Neural cell (in vitro differentiated cells): ENCODE measurements around the gene MAGI1. TPM values are rescaled to one million over a fixed set of nuclear protein-coding genes. Genes with fewer than 3 reads are reported as not detected.

Source experiments
- H2AFZ ChIP-seq: fragments of 200-600, 300-800 bp; sonication (generic), shearing (Covaris generic); 2 replicates; pipeline ENCODE4 v1.6.0; 2014; ENCODE audit warnings: low read depth, mild to moderate bottlenecking, antibody characterized with exemption, low read length, moderate library complexity
- H3F3A ChIP-seq: fragments of 200-600 bp; shearing (Covaris generic); 2 replicates; pipeline ENCODE4 v1.6.1; 2016; ENCODE audit warnings: mild to moderate bottlenecking, moderate library complexity, mixed read lengths, antibody characterized with exemption, low read length; ENCODE audit not compliant: insufficient read depth, poor library complexity, severe bottlenecking
- H3K27ac ChIP-seq: fragments of 200-600, 300-800 bp; sonication (generic), shearing (Covaris generic); 2 replicates; pipeline ENCODE4 v1.5.1; 2014; ENCODE audit warnings: mild to moderate bottlenecking, low read length, moderate library complexity
- H3K27me3 ChIP-seq: fragments of 300-800, 200-600 bp; sonication (generic), shearing (Covaris generic); 2 replicates; pipeline ENCODE4 v1.6.0; 2014; ENCODE audit warnings: mild to moderate bottlenecking, low read depth, low read length, moderate library complexity; ENCODE audit not compliant: insufficient read depth
- H3K36me3 ChIP-seq: fragments of 300-800, 200-600 bp; sonication (generic), shearing (Covaris generic); 2 replicates; pipeline ENCODE4 v1.5.1; 2014; ENCODE audit warnings: mild to moderate bottlenecking, antibody characterized with exemption, low read length, moderate library complexity; ENCODE audit not compliant: insufficient read depth
- H3K4me2 ChIP-seq: fragments of 300-800, 200-600 bp; sonication (generic), shearing (Covaris generic); 2 replicates; pipeline ENCODE4 v1.6.0; 2014; ENCODE audit warnings: mild to moderate bottlenecking, low read length
- H3K4me3 ChIP-seq: fragments of 300-800, 200-600 bp; sonication (generic), shearing (Covaris generic); 2 replicates; pipeline ENCODE4 v1.5.1; 2014; ENCODE audit warnings: mild to moderate bottlenecking, low read length, moderate library complexity
- H3K79me2 ChIP-seq: fragments of 200-600 bp; shearing (Covaris generic); replicated peaks from 2 replicates; pipeline ENCODE4 v1.6.0; 2014; ENCODE audit warnings: mild to moderate bottlenecking, low read length, moderate library complexity; ENCODE audit not compliant: insufficient read depth
- H3K9ac ChIP-seq: fragments of 300-800, 200-600 bp; sonication (generic), shearing (Covaris generic); 2 replicates; pipeline ENCODE4 v1.6.1; 2016; ENCODE audit warnings: mild to moderate bottlenecking, low read length, mixed read lengths
- H3K9me2 ChIP-seq: fragments of 200-600 bp; shearing (Covaris generic); 2 replicates; pipeline ENCODE4 v1.6.1; 2016; ENCODE audit warnings: mild to moderate bottlenecking, low read length, mixed read lengths; ENCODE audit not compliant: insufficient read depth
- H3K9me3 ChIP-seq: fragments of 200-600, 300-800 bp; sonication (generic), shearing (Covaris generic); 2 replicates; pipeline ENCODE4 v1.6.1; 2016; ENCODE audit warnings: mild to moderate bottlenecking, mixed run types, low read length, moderate library complexity, mixed read lengths
- H4K20me1 ChIP-seq: fragments of 200-600 bp; shearing (Covaris generic); 2 replicates; pipeline ENCODE4 v1.6.1; 2016; ENCODE audit warnings: mild to moderate bottlenecking, mixed run types; ENCODE audit not compliant: insufficient read depth
- EP300 ChIP-seq: fragments of 450-650 bp; conservative IDR thresholded peaks from 2 replicates; pipeline ENCODE4 v1.6.1; 2014; ENCODE audit warnings: antibody characterized with exemption, mild to moderate bottlenecking, moderate library complexity; ENCODE audit not compliant: poor library complexity, severe bottlenecking
- EZH2 ChIP-seq: fragments of 200-600, 300-800 bp; shearing (Covaris generic), sonication (generic); IDR thresholded peaks from 2 replicates; pipeline ENCODE4 v1.6.1; 2014; ENCODE audit warnings: antibody characterized with exemption, low read length, borderline replicate concordance, mild to moderate bottlenecking; ENCODE audit not compliant: insufficient read depth, poor library complexity, severe bottlenecking
- MXI1 ChIP-seq: fragments of 450-650 bp; conservative IDR thresholded peaks from 2 replicates; pipeline ENCODE4 v1.6.1; 2014; ENCODE audit warnings: antibody characterized with exemption, mild to moderate bottlenecking; ENCODE audit not compliant: poor library complexity, severe bottlenecking
- POLR2AphosphoS5 ChIP-seq: IDR thresholded peaks from 2 replicates; pipeline ENCODE4 v1.6.1; 2012
- RAD21 ChIP-seq: fragments of 450-650 bp; conservative IDR thresholded peaks from 2 replicates; pipeline ENCODE4 v1.6.1; 2014; ENCODE audit warnings: antibody characterized with exemption, mild to moderate bottlenecking, moderate library complexity
- SMC3 ChIP-seq: fragments of 450-650 bp; conservative IDR thresholded peaks from 2 replicates; pipeline ENCODE4 v1.6.1; 2014; ENCODE audit warnings: antibody characterized with exemption, mild to moderate bottlenecking, moderate library complexity; ENCODE audit not compliant: poor library complexity
- TAF1 ChIP-seq: IDR thresholded peaks from 2 replicates; pipeline ENCODE4 v1.6.1; 2012; ENCODE audit warnings: low read depth
- polyA plus RNA-seq: library from polyadenylated mRNA; depleted of rRNA; stranded (reverse); fragments of >200 nt; gene quantifications from 2 replicates; pipeline ENCODE4 v1.2.3, GENCODE V29; 2014
- TF ChIP-seq, protein P1 (sequence below): fragments of 450-650 bp; IDR thresholded peaks from 2 replicates; pipeline ENCODE4 v1.5.1; 2014; ENCODE audit warnings: antibody characterized with exemption, mild to moderate bottlenecking, moderate library complexity; ENCODE audit not compliant: poor library complexity, severe bottlenecking
- TF ChIP-seq, protein P2 (sequence below): IDR thresholded peaks from 2 replicates; pipeline ENCODE4 v1.6.1; 2012; ENCODE audit warnings: borderline replicate concordance

The MAGI1 gene
- polyA plus RNA-seq, 1 donor from 2014 or later, result 44.7 TPM

DNA sequence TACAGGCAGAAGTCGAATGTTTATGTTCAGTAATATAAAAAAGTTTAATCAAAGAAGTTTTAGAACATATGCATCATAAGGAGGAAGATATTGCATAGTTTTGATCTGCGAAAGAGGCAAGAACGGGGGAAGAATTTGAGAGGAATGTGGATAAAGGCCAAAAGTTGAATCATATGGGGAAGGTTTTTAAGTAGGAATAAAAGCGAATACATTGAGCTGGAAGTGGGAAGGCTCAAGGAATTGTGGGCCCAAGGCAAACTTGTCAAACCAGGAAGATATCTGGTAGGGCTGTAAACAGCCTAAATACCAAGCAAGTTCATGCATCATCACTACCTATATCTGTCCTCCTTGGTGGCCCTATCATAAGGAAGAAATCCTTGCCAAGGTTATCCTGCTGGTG, 186.9 kb downstream of the MAGI1 start:
- Histone ChIP-seq H3F3A (no peaks in the 10 kb centered on the region), H3K36me3 (no peaks in the 10 kb centered on the region), H3K9ac (no peak overlapping the region), H3K79me2 (no peaks in the 10 kb centered on the region), H2AFZ (no peak overlapping the region), H3K4me3 (no peak overlapping the region), H4K20me1 (no peaks in the 10 kb centered on the region), H3K9me3 (no peaks in the 10 kb centered on the region), H3K27me3 (no peaks in the 10 kb centered on the region), H3K4me2 (no peak overlapping the region), H3K27ac (no peak overlapping the region), H3K9me2 (no peaks in the 10 kb centered on the region)
- no peak for TF ChIP-seq EP300
- TF ChIP-seq EZH2, result no peak
- TF ChIP-seq, protein P1, sequence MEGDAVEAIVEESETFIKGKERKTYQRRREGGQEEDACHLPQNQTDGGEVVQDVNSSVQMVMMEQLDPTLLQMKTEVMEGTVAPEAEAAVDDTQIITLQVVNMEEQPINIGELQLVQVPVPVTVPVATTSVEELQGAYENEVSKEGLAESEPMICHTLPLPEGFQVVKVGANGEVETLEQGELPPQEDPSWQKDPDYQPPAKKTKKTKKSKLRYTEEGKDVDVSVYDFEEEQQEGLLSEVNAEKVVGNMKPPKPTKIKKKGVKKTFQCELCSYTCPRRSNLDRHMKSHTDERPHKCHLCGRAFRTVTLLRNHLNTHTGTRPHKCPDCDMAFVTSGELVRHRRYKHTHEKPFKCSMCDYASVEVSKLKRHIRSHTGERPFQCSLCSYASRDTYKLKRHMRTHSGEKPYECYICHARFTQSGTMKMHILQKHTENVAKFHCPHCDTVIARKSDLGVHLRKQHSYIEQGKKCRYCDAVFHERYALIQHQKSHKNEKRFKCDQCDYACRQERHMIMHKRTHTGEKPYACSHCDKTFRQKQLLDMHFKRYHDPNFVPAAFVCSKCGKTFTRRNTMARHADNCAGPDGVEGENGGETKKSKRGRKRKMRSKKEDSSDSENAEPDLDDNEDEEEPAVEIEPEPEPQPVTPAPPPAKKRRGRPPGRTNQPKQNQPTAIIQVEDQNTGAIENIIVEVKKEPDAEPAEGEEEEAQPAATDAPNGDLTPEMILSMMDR, result no peak
- TF ChIP-seq MXI1, result no peak
- no peak for TF ChIP-seq SMC3
- no peak for TF ChIP-seq RAD21
- no peak for TF ChIP-seq POLR2AphosphoS5
- TF ChIP-seq, protein P2, sequence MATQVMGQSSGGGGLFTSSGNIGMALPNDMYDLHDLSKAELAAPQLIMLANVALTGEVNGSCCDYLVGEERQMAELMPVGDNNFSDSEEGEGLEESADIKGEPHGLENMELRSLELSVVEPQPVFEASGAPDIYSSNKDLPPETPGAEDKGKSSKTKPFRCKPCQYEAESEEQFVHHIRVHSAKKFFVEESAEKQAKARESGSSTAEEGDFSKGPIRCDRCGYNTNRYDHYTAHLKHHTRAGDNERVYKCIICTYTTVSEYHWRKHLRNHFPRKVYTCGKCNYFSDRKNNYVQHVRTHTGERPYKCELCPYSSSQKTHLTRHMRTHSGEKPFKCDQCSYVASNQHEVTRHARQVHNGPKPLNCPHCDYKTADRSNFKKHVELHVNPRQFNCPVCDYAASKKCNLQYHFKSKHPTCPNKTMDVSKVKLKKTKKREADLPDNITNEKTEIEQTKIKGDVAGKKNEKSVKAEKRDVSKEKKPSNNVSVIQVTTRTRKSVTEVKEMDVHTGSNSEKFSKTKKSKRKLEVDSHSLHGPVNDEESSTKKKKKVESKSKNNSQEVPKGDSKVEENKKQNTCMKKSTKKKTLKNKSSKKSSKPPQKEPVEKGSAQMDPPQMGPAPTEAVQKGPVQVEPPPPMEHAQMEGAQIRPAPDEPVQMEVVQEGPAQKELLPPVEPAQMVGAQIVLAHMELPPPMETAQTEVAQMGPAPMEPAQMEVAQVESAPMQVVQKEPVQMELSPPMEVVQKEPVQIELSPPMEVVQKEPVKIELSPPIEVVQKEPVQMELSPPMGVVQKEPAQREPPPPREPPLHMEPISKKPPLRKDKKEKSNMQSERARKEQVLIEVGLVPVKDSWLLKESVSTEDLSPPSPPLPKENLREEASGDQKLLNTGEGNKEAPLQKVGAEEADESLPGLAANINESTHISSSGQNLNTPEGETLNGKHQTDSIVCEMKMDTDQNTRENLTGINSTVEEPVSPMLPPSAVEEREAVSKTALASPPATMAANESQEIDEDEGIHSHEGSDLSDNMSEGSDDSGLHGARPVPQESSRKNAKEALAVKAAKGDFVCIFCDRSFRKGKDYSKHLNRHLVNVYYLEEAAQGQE, result no peak
- TF ChIP-seq TAF1, result no peak

DNA sequence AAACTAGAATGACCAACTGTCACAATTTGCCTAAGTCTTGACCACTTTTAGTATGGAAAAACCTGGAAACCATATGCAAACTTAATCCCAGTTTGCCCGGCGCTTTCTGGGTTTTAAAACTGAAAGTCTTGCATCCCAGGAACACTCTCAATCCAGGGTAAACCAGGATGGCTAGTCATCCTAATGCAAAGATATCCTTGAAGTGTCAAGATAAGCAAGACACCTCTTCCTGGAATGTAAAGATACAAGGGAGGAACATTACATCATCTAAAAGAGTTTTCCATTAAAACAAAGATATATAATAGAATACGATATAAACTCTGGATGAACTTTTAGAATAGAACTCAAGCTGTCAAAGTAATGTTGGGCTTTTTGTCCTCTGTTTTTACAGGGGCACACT, 188.5 kb downstream of the MAGI1 start:
- Histone ChIP-seq H3K79me2 (no peaks in the 10 kb centered on the region), H4K20me1 (no peaks in the 10 kb centered on the region), H3F3A (no peaks in the 10 kb centered on the region), H3K27me3 (no peaks in the 10 kb centered on the region), H3K4me2 (no peak overlapping the region), H3K27ac (no peak overlapping the region), H3K36me3 (no peaks in the 10 kb centered on the region), H3K9me2 (no peaks in the 10 kb centered on the region), H3K9ac (no peak overlapping the region), H3K9me3 (no peaks in the 10 kb centered on the region), H3K4me3 (no peak overlapping the region), H2AFZ (no peak overlapping the region)
- TF ChIP-seq, protein P2, result no peak
- TF ChIP-seq TAF1 (no peak), EZH2 (no peak), SMC3 (no peak), POLR2AphosphoS5 (no peak), RAD21 (no peak), MXI1 (no peak), EP300 (no peak)
- TF ChIP-seq, protein P1, result no peak
